ENCODE measurements around the gene FBXL2.

- no peak for TF ChIP-seq CTCF (IDR thresholded peaks at IDR 0.05; ENCODE audit: insufficient read depth, low read depth, low read length)
- TF ChIP-seq EZH2 (IDR thresholded peaks at IDR 0.05; ENCODE audit: insufficient read depth, low read length) = no peak
Measured at GRCh38 chr3:33238923-33239322, 38.3 kb upstream of the FBXL2 start.

Data from astrocyte (in vitro differentiated cells and primary cell).